GM10847 (cell line): Measurements from ENCODE around the gene PGAP6.

ENCODE experiments used
- POLR2A ChIP-seq: IDR thresholded peaks from 2 replicates; pipeline ENCODE4 v1.6.1; 2011; ENCODE audit not compliant: insufficient read length; ENCODE audit errors: extremely low read depth

PGAP6 gene

GRCh38 chr16:407253-407652 lies 25.5 kb upstream of the PGAP6 start:
- no peak for TF ChIP-seq POLR2A

GRCh38 chr16:405548-406506 lies 24.0 kb upstream of the PGAP6 start:
- TF ChIP-seq POLR2A = no peak

- TF ChIP-seq POLR2A = no peak
Observed at GRCh38 chr16:404971-405486, 23.3 kb upstream of the PGAP6 start.

GRCh38 chr16:401468-402348 lies 19.9 kb upstream of the PGAP6 start, which contains the start of gene DECR2:
Gene DECR2, plus strand, starts transcription at chr16:401885. Its CDS starts 79 bp downstream, at chr16:401964.
- peak; percentile 67 for TF ChIP-seq POLR2A

- no peak for TF ChIP-seq POLR2A
Observed at GRCh38 chr16:400061-400591, 18.3 kb upstream of the PGAP6 start.

- no peak for TF ChIP-seq POLR2A
Observed at GRCh38 chr16:399340-400019, 17.7 kb upstream of the PGAP6 start.

- no peak for TF ChIP-seq POLR2A
Observed at GRCh38 chr16:398561-399339, 17.0 kb upstream of the PGAP6 start.

- TF ChIP-seq POLR2A = no peak
Observed at GRCh38 chr16:397736-398332, 16.1 kb upstream of the PGAP6 start.

GRCh38 chr16:397135-397661 lies 15.4 kb upstream of the PGAP6 start, which contains the start of gene NME4:
Gene NME4, plus strand, starts transcription at chr16:397199. Its CDS starts 24 bp downstream, at chr16:397223.
- peak; percentile 31 for TF ChIP-seq POLR2A

GRCh38 chr16:396605-397004 lies 14.8 kb upstream of the PGAP6 start:
- peak; percentile 7 for TF ChIP-seq POLR2A

- no peak for TF ChIP-seq POLR2A
Observed at GRCh38 chr16:396199-396598, 14.4 kb upstream of the PGAP6 start.

- TF ChIP-seq POLR2A = no peak
Observed at GRCh38 chr16:392450-393030, 10.8 kb upstream of the PGAP6 start.

GRCh38 chr16:391885-392335 lies 10.1 kb upstream of the PGAP6 start:
- no peak for TF ChIP-seq POLR2A
